Breast epithelium (tissue), 3 donors: ENCODE results near the gene EHD3.

Experiments used
- POLR2A ChIP-seq: fragments of 450-650 bp; IDR thresholded peaks from one replicate; pipeline ENCODE4 v1.6.1; 2016; ENCODE audit warnings: antibody characterized with exemption, mild to moderate bottlenecking, moderate library complexity
- TF ChIP-seq, protein P1 (sequence below), 3 donors: fragments of 450-650 bp; IDR thresholded peaks; one replicate each; pipeline ENCODE4 v1.5.1; 2016 to 2017; ENCODE audit warnings: antibody characterized with exemption in 3 of 3, mild to moderate bottlenecking in 3 of 3, moderate library complexity in 3 of 3

DNA sequence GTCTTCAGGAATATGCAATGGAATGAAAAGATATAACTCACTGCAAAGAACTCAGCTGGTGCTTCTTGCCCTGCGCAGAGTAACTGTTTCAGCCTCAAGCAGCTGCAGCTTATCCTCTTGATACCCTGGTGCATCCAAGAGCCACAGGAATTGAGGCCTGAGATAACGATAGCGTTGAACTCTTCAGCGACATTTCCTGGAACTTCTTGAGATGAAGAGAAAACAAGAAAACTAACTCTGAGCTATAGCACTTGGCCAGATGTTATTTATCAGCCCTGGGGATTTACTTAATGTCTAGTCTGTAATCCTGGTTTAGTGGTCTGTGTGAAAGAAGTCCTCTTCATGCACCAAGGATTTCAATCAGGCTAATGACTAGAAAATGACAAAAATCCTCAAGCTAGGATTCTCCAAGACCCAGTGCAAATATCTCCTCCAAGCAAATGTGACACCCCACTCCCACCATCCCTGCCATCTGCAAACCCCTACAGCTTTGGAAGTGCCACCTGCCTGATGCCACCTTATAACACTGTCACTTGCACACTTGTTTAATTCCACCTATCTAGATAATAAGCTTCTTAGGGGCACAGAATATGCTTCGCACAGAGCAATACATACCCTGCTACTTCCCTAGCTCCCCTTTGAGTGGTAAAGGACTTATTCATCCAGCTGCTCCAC is 40.6 kb downstream of the EHD3 start:
- TF ChIP-seq POLR2A, result no peak
- TF ChIP-seq, protein P1, sequence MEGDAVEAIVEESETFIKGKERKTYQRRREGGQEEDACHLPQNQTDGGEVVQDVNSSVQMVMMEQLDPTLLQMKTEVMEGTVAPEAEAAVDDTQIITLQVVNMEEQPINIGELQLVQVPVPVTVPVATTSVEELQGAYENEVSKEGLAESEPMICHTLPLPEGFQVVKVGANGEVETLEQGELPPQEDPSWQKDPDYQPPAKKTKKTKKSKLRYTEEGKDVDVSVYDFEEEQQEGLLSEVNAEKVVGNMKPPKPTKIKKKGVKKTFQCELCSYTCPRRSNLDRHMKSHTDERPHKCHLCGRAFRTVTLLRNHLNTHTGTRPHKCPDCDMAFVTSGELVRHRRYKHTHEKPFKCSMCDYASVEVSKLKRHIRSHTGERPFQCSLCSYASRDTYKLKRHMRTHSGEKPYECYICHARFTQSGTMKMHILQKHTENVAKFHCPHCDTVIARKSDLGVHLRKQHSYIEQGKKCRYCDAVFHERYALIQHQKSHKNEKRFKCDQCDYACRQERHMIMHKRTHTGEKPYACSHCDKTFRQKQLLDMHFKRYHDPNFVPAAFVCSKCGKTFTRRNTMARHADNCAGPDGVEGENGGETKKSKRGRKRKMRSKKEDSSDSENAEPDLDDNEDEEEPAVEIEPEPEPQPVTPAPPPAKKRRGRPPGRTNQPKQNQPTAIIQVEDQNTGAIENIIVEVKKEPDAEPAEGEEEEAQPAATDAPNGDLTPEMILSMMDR (IDR thresholded peaks at IDR 0.05), result no peak
